Activated CD4-positive, alpha-beta T cell treated with anti-CD3 and anti-CD28 coated beads for 36 hours (primary cell): ENCODE results near the gene USP17L28. TPM values are rescaled to one million over a fixed set of nuclear protein-coding genes. Genes with fewer than 3 reads are reported as not detected.
"Not testable (repeated sequence)": the region's sequence is repeated elsewhere in the genome, so short reads cannot be mapped to it uniquely, and the experiment has no call there.

Experiments
- ATAC-seq: fragments of 200-7000 bp; cut with Tn5 transposase; one replicate; pipeline ENCODE4 v1.10.0; 2021; ENCODE audit warnings: mild to moderate bottlenecking, moderate library complexity
- CTCF ChIA-PET: fragments of 350-600 bp; sonication (Branson Sonifier 250); formaldehyde crosslinking; loops from one replicate; lab custom pipeline; 2021; ENCODE audit warnings: antibody characterized with exemption; lab: Charles Lee
- POLR2A ChIA-PET: fragments of 350-600 bp; sonication (Branson Sonifier 250); formaldehyde crosslinking; loops from one replicate; lab custom pipeline; 2021; ENCODE audit warnings: antibody characterized with exemption, inconsistent platforms; lab: Charles Lee
- DNase-seq: peaks from one replicate; pipeline ENCODE4 v3.0.0-alpha.2; 2020
- H3K27ac Mint-ChIP-seq: one replicate; pipeline ENCODE4 v1.8.0; 2021; ENCODE audit warnings: mixed read lengths
- H3K27me3 Mint-ChIP-seq: one replicate; pipeline ENCODE4 v1.8.0; 2021; ENCODE audit warnings: mixed read lengths
- H3K36me3 Mint-ChIP-seq: one replicate; pipeline ENCODE4 v1.8.0; 2021; ENCODE audit warnings: low read depth, mixed read lengths
- H3K4me1 Mint-ChIP-seq: one replicate; pipeline ENCODE4 v1.8.0; 2021; ENCODE audit warnings: mixed read lengths
- H3K4me3 Mint-ChIP-seq: one replicate; pipeline ENCODE4 v1.8.0; 2021; ENCODE audit warnings: mild to moderate bottlenecking, moderate library complexity, mixed read lengths
- H3K9me3 Mint-ChIP-seq: one replicate; pipeline ENCODE4 v1.8.0; 2021; ENCODE audit warnings: low read depth, mixed read lengths
- intact Hi-C, 2 experiments: fragments of 100-400 bp; cut with DNase I in 1 of 2; cut with micrococcal nuclease in 1 of 2; formaldehyde crosslinking; loops; one replicate each; pipeline versions ENCODE4 v1.14.2 to v1.15.1; 2022 to 2024; cut with DNase I, micrococcal nuclease
- total RNA-seq, 2 experiments: library from RNA; stranded (reverse); gene quantifications; one replicate each; pipeline ENCODE4 v1.2.3, GENCODE V29; 2021

The USP17L28 gene
- total RNA-seq, 2 experiments from 2014 or later = not detected

GRCh38 chr4:9384126-9384525 lies 35.4 kb downstream of the USP17L28 start:
- CTCF ChIA-PET = no interaction called here
- POLR2A ChIA-PET = no interaction called here
- Mint-ChIP-seq H3K9me3 (no peaks in the 10 kb centered on the region), H3K36me3 (no peaks in the 10 kb centered on the region), H3K4me3 (no peak overlapping the region), H3K27me3 (peaks cover 4% of the 10 kb centered on the region), H3K27ac (no peak overlapping the region), H3K4me1 (peaks cover 2% of the 10 kb centered on the region)
- ATAC-seq (no peak), DNase-seq (no peak)
- intact Hi-C loops = no loop called here

DNA sequence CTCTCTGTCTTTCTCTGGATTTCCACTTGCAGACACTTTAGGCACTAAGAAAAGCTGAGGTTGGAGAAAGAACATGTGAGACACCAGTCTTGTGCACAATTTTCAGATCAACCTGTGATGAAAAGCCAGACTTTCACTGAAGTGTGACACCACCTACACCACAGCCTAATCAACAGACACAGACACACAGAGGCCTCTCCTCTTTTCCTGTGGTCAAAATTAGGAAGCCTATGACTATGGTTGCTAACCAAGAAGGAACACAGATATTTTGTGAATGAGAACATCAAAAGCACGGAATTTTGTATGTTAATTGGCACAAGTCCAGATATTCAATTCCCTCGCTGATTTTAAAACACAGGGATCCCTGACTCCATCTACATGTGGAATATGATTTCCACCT lies 40.3 kb downstream of the USP17L28 start:
- intact Hi-C loops, H3K36me3 Mint-ChIP-seq, H3K9me3 Mint-ChIP-seq, ATAC-seq, CTCF ChIA-PET, POLR2A ChIA-PET, H3K27ac Mint-ChIP-seq, H3K4me3 Mint-ChIP-seq, DNase-seq, H3K27me3 Mint-ChIP-seq, H3K4me1 Mint-ChIP-seq: not testable (repeated sequence)

Other genes with a start within 250 kb of the USP17L28 start
- not detected for gene FAM90A26, start 178.5 kb upstream of the USP17L28 start, total RNA-seq
- not detected for gene USP17L10, start 138.2 kb upstream of the USP17L28 start, total RNA-seq
- gene USP17L11, start 133.5 kb upstream of the USP17L28 start, total RNA-seq = under 1 TPM; 0.11 to 0.16 TPM
- not detected for gene USP17L12, start 128.7 kb upstream of the USP17L28 start, total RNA-seq
- not detected for gene USP17L13, start 124.0 kb upstream of the USP17L28 start, total RNA-seq
- not detected for gene USP17L15, start 114.5 kb upstream of the USP17L28 start, total RNA-seq
- gene USP17L17, start 105.0 kb upstream of the USP17L28 start, total RNA-seq = not detected
- not detected for gene USP17L18, start 100.3 kb upstream of the USP17L28 start, total RNA-seq
- gene USP17L19, start 95.5 kb upstream of the USP17L28 start, total RNA-seq = not detected
- not detected for gene USP17L20, start 90.8 kb upstream of the USP17L28 start, total RNA-seq
- not detected for gene USP17L21, start 86.0 kb upstream of the USP17L28 start, total RNA-seq
- gene USP17L22, start 81.3 kb upstream of the USP17L28 start, total RNA-seq = not detected
- not detected for gene USP17L24, start 23.7 kb upstream of the USP17L28 start, total RNA-seq
- not detected for gene USP17L25, start 19.0 kb upstream of the USP17L28 start, total RNA-seq
- not detected for gene USP17L26, start 14.2 kb upstream of the USP17L28 start, total RNA-seq
- gene USP17L5, start 9.5 kb upstream of the USP17L28 start, total RNA-seq = not detected
- not detected for gene USP17L27, start 4.7 kb upstream of the USP17L28 start, total RNA-seq
- gene USP17L29, start 4.7 kb downstream of the USP17L28 start, total RNA-seq = not detected
- gene USP17L30, start 14.2 kb downstream of the USP17L28 start, total RNA-seq = not detected
- not detected for gene DEFB131A, start 95.5 kb downstream of the USP17L28 start, total RNA-seq